ENCODE measurements around the gene BRSK1. TPM values are rescaled to one million over a fixed set of nuclear protein-coding genes. Genes with fewer than 3 reads are reported as not detected.

BRSK1 gene
- total RNA-seq, 6 donors from 2014 or later = 1.0 to 2.7 (median 1.1) TPM; not detected in 1

GRCh38 chr19:55350620-55351315 lies 67.0 kb downstream of the BRSK1 start:
- Histone ChIP-seq H3K9me3 (no peaks in the 10 kb centered on the region), H3K4me3 (no peak overlapping the region), H3K27me3 (peaks cover 2 to 36% (median 23%) of the 10 kb centered on the region in 4 donors), H3K4me1 (peaks cover 15 to 30% (median 20%) of the 10 kb centered on the region in 4 donors), H3K36me3 (peaks cover 0 to 13% (median 6%) of the 10 kb centered on the region in 4 donors), H3K27ac (no peak overlapping the region)
- DNase-seq (no peak), ATAC-seq (ENCODE audit: low FRiP score in 2 of 2) (no peak)
- no peak for TF ChIP-seq POLR2AphosphoS5 (IDR thresholded peaks at IDR 0.05)
- WGBS, 2 donors = 64 to 67% methylated on average over 10 to 11 of the region's 11 CpGs

DNA sequence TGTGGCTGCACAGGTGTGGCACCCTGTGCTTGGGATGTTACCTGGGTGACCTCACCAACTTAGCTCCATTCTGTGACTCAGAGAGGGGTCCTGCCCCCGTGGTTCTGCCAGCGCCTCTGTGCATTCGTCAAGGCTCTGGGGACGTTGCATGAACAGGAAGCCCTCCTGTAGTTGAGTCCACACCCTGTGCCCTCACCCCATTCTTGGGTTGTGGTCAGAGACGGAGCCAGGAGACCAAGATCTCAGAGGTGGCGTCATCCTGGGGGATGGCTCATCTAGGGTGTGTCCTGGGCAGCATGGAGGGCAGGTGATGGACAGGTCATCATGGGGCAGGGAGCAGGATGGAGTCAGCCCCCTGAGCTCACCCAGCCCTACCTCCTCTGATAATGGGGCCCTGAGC lies 68.2 kb downstream of the BRSK1 start:
- DNase-seq = no peak
- WGBS, 2 donors = 50 to 74% methylated on average over 4 to 6 of the region's 6 CpGs
- Histone ChIP-seq H3K4me1 (peaks cover 15 to 30% (median 20%) of the 10 kb centered on the region in 4 donors), H3K27me3 (peaks cover 2 to 36% (median 23%) of the 10 kb centered on the region in 4 donors), H3K27ac (no peak overlapping the region), H3K36me3 (peaks cover 0 to 5% (median 2%) of the 10 kb centered on the region in 4 donors), H3K9me3 (no peaks in the 10 kb centered on the region), H3K4me3 (no peak overlapping the region)
- TF ChIP-seq POLR2AphosphoS5 (IDR thresholded peaks at IDR 0.05) = no peak
- TF ChIP-seq EP300 (IDR thresholded peaks at IDR 0.05) = no peak
- TF ChIP-seq, protein P1, sequence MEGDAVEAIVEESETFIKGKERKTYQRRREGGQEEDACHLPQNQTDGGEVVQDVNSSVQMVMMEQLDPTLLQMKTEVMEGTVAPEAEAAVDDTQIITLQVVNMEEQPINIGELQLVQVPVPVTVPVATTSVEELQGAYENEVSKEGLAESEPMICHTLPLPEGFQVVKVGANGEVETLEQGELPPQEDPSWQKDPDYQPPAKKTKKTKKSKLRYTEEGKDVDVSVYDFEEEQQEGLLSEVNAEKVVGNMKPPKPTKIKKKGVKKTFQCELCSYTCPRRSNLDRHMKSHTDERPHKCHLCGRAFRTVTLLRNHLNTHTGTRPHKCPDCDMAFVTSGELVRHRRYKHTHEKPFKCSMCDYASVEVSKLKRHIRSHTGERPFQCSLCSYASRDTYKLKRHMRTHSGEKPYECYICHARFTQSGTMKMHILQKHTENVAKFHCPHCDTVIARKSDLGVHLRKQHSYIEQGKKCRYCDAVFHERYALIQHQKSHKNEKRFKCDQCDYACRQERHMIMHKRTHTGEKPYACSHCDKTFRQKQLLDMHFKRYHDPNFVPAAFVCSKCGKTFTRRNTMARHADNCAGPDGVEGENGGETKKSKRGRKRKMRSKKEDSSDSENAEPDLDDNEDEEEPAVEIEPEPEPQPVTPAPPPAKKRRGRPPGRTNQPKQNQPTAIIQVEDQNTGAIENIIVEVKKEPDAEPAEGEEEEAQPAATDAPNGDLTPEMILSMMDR (IDR thresholded peaks at IDR 0.05) = no peak
- TF ChIP-seq POLR2A (IDR thresholded peaks at IDR 0.05) = no peak
- ATAC-seq (ENCODE audit: low FRiP score in 2 of 2) = no peak

DNA sequence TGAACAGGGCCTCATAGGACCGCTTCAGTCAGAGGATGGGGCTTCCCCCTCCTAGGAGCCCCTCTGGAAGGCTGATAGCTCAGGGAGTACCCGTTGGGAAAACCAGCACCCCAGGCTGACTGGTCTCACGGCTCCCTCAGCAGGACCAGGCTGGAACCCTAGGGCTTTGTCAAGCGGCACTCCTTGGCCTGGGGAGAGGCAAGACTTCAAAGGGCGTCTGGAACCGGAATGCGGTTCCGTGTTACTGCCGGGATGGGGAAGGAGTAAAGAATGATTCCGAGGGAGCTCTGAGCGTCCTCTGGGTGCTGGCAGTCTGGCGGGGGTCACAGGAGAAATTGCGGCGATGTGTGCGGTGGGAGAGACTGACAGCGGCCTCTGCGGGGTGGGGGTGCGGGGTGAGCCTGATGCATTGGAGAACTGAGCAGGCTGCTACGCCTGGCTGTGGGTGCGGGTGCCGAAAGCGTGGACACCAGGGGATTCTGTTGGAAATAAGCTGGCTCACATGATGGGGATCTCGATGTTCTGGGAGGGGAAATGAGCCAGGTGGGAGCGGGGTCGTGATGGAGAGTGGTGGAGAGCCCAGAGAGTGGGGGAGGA lies 68.8 kb downstream of the BRSK1 start:
- Histone ChIP-seq H3K36me3 (no peaks in the 10 kb centered on the region), H3K9me3 (no peaks in the 10 kb centered on the region), H3K27ac (no peak overlapping the region), H3K27me3 (peaks cover 2 to 36% (median 23%) of the 10 kb centered on the region in 4 donors), H3K4me3 (no peak overlapping the region), H3K4me1 (peaks cover 15 to 30% (median 20%) of the 10 kb centered on the region in 4 donors)
- 65 to 67% methylated on average over 22 to 25 of the region's 25 CpGs for WGBS, 2 donors
- TF ChIP-seq EP300 (IDR thresholded peaks at IDR 0.05) = no peak
- no peak for TF ChIP-seq POLR2AphosphoS5 (IDR thresholded peaks at IDR 0.05)
- ATAC-seq (ENCODE audit: low FRiP score in 2 of 2) (no peak), DNase-seq (no peak)

DNA sequence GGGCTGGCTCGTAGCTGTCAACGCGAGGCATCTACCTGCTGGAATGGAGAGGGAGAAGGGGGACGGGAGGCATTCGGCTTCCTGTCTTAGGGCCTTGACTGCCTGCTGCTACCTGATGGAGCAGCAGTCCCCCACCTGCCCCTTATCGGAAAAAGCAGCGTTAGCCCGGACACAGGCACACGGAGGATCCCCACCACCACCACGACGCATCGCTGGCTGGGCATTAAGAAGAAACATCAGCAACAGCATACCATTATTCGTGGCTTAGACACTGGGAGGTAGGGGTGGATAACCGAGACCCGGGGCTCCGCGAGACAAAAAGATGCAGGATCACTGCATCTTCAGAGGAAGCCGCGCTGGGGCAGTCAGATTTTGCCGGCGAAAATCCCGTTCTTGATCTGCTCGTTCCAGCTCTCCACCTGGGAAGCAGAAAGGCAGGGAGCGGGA lies 69.6 kb downstream of the BRSK1 start:
- H3K27ac ChIP-seq = no peak overlapping the region
- WGBS, 2 donors = 2% methylated on average over 21 to 24 of the region's 24 CpGs
- peak overlapping the region in 3 of 4 donors; percentile 33 to 53 (median 51) for H3K4me3 ChIP-seq
- peaks cover 15 to 25% (median 20%) of the 10 kb centered on the region in 4 donors for H3K4me1 ChIP-seq
- peak in 1 of 2 donors; percentile 59 for DNase-seq
- TF ChIP-seq POLR2A (IDR thresholded peaks at IDR 0.05) (no peak), EP300 (IDR thresholded peaks at IDR 0.05) (no peak), POLR2AphosphoS5 (IDR thresholded peaks at IDR 0.05) (no peak)
- TF ChIP-seq, protein P1 (IDR thresholded peaks at IDR 0.05) = no peak
- no peaks in the 10 kb centered on the region for H3K9me3 ChIP-seq
- H3K36me3 ChIP-seq = no peaks in the 10 kb centered on the region
- H3K27me3 ChIP-seq = peaks cover 2 to 36% (median 23%) of the 10 kb centered on the region in 4 donors
- no peak for ATAC-seq (ENCODE audit: low FRiP score in 2 of 2)

- DNase-seq (peak; percentile 82 to 93), ATAC-seq (ENCODE audit: low FRiP score in 2 of 2) (peak in 1 of 2 donors; percentile 90)
- peaks cover 15 to 22% (median 19%) of the 10 kb centered on the region in 4 donors for H3K4me1 ChIP-seq
- TF ChIP-seq, protein P1 (IDR thresholded peaks at IDR 0.05) = no peak
- no peaks in the 10 kb centered on the region for H3K9me3 ChIP-seq
- WGBS, 2 donors = 2 to 4% methylated on average over 19 to 41 of the region's 72 CpGs
- peaks cover 2 to 36% (median 23%) of the 10 kb centered on the region in 4 donors for H3K27me3 ChIP-seq
- peak overlapping the region; percentile 10 to 53 (median 42) for H3K4me3 ChIP-seq
- H3K36me3 ChIP-seq = no peaks in the 10 kb centered on the region
- no peak overlapping the region for H3K27ac ChIP-seq
Observed at GRCh38 chr19:55353803-55354697, 70.3 kb downstream of the BRSK1 start.
